HG03159 (cell line): Measurements from ENCODE around the gene CPZ.
"Not testable (repeated sequence)": the region's sequence is repeated elsewhere in the genome, so short reads cannot be mapped to it uniquely, and the experiment has no call there.

ENCODE experiments used
- ATAC-seq: cut with Tn5 transposase; IDR thresholded peaks from one replicate; pipeline ENCODE4 v1.9.1; 2021; ENCODE audit warnings: mild to moderate bottlenecking, moderate library complexity; ENCODE audit not compliant: unreplicated experiment

The CPZ gene

GRCh38 chr4:8608714-8609391 lies 16.3 kb downstream of the CPZ start:
- ATAC-seq: no peak

GRCh38 chr4:8609406-8609805 lies 16.8 kb downstream of the CPZ start:
- ATAC-seq: no peak

GRCh38 chr4:8609824-8610350 lies 17.3 kb downstream of the CPZ start:
- ATAC-seq: no peak

- no peak for ATAC-seq
These were observed 18.5 kb downstream of the CPZ start for GRCh38 chr4:8610858-8611616.

- ATAC-seq: no peak
These were observed 20.1 kb downstream of the CPZ start for GRCh38 chr4:8612646-8613045.

GRCh38 chr4:8613421-8614364 lies 21.1 kb downstream of the CPZ start:
- ATAC-seq: no peak

GRCh38 chr4:8614365-8615193 lies 22.0 kb downstream of the CPZ start:
- no peak for ATAC-seq

GRCh38 chr4:8615366-8615765 lies 22.8 kb downstream of the CPZ start:
- ATAC-seq: no peak

- no peak for ATAC-seq
These were observed 23.6 kb downstream of the CPZ start for GRCh38 chr4:8615921-8616787.

GRCh38 chr4:8616831-8617230 lies 24.3 kb downstream of the CPZ start:
- no peak for ATAC-seq

- ATAC-seq: no peak
These were observed 25.0 kb downstream of the CPZ start for GRCh38 chr4:8617486-8618040.

- no peak for ATAC-seq
These were observed 25.9 kb downstream of the CPZ start for GRCh38 chr4:8618421-8618820.

- ATAC-seq: no peak
These were observed 26.6 kb downstream of the CPZ start for GRCh38 chr4:8618961-8619720.

- ATAC-seq: not testable (repeated sequence)
These were observed 28.6 kb downstream of the CPZ start for GRCh38 chr4:8621135-8621534.

- ATAC-seq: not testable (repeated sequence)
These were observed 32.2 kb downstream of the CPZ start for GRCh38 chr4:8624601-8625272.

- ATAC-seq: not testable (repeated sequence)
These were observed 37.8 kb downstream of the CPZ start for GRCh38 chr4:8630240-8630905.

- ATAC-seq: not testable (repeated sequence)
These were observed 39.3 kb downstream of the CPZ start for GRCh38 chr4:8631896-8632295.
